Fibroblast of peridontal ligament (primary cell): ENCODE data around the gene BTF3.
A peak's percentile ranks its signal among the peaks of the same experiment; 100 is the strongest.

Experiments used
- DNase-seq: peaks from one replicate; pipeline ENCODE4 v3.0.0-alpha.2; 2010; ENCODE audit errors: extremely low read depth

BTF3 gene

GRCh38 chr5:73523861-73524260 is 25.6 kb downstream of the BTF3 start:
- DNase-seq, result no peak

DNA sequence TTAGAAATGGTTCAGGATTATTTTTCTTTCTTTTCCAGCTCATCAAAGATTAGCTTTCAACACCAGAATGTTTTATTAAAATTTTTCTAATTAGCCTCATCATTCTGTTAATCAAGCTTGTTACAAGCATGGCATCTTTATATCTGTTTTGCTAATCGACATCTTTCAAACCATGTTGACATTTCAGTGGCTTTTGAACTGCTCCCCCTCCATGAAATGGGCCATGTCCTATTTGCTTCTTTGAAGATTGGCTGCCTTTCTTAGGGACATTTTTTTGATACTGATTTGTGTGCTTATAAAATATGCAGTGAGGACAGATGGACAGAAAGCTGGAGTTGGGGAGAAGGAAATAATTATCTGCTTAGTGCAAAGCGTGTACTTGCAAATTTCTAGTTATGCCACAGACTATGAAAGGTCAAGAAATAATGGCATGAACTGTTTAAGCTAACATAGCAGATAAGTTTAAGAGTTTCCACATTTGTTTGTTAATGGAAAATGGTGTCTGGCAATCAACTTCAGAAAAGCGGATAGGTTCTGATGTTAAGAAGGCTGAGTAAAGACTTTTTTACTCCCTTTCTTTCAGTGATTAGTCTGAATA is 27.5 kb downstream of the BTF3 start:
- DNase-seq, result no peak

GRCh38 chr5:73528248-73528647 is 30.0 kb downstream of the BTF3 start:
- DNase-seq, result no peak

- peak; percentile 49 for DNase-seq
Measured at GRCh38 chr5:73529081-73529480, 30.8 kb downstream of the BTF3 start.

GRCh38 chr5:73531356-73531755 is 33.1 kb downstream of the BTF3 start:
- peak; percentile 15 for DNase-seq

- no peak for DNase-seq
Measured at GRCh38 chr5:73532195-73532594, 34.0 kb downstream of the BTF3 start.

DNA sequence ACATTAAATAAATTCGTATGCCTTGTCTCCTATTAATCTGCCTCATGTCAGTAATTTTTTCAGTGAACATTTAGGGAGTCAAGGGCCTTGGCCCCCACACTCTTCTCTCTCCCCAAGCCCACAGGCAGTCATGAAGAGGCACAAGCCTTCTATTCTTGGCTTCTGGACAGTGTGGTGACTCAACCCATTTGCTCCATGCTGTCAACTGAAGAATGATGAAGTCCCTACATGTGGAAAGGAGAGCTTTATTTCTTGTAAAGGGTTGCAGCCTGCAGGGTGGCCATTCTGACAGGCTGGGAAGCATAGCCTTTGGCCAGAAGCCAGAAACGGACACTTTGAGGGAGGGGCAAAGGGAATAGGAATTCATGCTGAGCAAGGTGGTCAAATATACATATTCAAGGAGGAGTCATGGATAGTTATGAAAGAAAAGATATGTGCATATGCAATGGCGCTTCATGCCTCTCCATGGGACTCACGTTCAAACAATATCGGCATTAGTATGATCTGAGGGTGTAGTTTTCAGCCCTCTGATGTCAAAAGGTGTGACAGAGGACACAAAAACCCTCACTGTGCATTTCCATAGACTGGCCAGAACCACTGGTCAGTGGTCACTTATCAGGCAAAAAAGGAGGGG is 35.9 kb downstream of the BTF3 start:
- DNase-seq, result peak; percentile 9

GRCh38 chr5:73534971-73535370 is 36.7 kb downstream of the BTF3 start:
- no peak for DNase-seq

DNA sequence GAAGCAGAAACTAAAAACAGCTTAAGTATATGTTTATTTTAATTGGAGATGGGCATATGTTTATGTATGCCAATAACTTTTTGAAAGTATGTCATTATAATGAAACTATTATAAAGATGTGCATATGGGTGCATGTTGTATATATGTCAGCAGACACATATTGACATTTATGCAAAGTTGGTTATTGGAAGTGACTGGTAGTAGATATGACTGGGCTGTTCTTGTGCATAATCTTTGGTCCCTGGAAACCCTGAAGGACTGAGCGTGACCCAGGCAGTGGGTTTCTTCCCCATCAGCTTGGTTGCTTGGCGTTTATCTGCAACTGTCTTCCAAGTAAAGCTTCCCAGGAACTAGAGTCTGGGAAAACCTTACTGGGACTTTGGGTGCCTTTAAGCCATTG is 41.5 kb downstream of the BTF3 start:
- no peak for DNase-seq

- DNase-seq, result peak; percentile 21
Measured at GRCh38 chr5:73540192-73540591, 42.0 kb downstream of the BTF3 start.

DNA sequence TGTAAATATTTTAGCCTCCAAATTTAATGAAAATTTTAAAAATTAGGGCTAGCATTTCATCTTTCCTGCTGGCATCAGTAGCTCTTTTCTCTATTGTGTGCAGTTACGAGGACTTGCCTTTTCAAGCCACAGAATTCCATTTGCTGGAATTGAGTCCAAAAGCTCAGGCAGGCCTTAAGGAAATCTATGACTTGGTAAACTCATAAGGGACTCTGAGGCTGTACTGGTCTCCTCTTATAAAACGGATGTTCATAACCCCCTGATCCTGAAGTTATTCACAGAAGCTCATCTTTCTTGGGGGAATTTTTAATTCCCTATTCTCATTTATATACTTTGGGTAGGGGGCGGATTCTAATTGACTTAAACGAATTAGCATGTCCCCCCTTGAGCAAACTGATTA is 43.8 kb downstream of the BTF3 start:
- peak; percentile 48 for DNase-seq

DNA sequence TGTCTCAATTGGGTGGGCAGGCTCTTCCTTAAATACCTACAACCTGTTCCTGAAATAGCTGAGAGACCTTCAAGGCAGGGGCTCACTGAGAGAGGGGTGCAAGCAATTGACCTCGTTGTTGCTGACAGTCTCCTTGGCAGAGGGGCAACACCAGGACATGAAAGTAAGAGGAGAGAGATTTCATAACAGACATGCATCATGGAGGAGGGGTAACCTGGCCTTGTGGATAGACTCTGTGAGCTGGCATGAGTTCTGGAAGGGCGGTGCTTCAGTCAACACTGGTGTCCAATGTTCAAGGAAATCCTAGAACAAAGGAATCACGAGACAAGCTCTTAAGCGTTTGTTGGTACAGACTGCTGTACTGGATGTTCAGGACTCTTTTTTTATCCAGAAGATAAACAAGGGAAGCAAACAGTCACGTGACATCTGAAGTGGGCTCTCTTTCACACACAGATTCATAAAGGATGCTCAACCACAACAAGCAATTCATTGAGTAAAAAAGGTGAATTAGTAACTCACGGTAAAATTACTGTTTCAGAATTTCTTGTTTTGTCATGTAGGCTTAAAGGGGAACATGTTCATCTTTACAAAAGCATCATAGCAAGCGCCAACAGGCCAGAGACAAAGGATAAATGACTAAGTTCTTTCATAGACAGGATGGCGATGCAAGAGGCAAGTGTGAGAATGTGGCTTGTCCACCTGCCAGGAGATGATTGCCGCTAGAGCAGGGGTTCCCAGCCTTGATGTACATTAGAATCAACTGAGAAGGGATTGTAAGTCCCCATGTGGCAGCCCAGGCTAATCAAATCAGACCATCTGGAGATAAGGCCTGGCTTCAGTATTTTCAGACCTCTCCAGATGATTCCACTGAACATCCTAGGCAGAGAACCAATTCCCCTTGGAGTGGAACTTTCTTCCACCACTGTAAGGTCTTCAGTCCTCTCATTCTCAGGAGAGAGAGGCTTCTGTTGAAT is 46.5 kb downstream of the BTF3 start:
- DNase-seq, result no peak

DNA sequence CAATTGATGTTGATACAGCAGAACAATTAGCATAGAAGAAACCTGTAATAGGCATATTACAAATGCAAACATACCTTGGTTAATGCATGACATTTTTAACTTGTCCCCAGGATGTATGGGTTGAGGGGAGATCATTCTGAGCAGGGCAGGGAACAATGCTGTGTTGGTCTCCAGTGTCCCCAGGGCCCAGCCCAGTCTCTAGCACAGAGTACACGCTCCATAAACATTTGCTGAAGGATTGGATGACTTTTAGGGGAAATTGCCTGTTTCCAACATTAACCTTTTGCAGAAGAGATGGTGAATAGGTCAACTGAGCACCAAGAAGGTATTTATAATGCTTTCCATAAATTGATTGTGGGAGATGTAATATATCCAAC is 47.1 kb downstream of the BTF3 start:
- no peak for DNase-seq

DNA sequence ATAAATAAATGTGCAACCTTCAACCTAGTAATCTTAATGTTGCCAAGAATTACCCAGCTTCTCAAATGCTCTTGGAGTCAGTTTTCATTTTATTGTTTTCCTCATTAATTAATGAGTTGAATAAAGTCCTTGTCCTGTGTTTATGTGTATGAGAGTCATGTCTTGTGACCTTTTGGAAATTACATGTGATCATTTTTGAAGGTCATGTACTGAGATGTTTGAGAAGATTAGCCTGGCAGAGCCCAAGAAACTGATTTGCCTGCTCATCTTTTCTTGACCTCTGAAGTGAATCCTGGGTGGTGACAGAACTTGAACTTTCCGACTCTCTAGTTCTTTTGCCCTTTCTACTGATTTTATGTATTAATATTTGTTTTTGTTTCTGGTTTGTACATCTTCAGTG is 51.8 kb downstream of the BTF3 start:
- DNase-seq, result no peak

DNA sequence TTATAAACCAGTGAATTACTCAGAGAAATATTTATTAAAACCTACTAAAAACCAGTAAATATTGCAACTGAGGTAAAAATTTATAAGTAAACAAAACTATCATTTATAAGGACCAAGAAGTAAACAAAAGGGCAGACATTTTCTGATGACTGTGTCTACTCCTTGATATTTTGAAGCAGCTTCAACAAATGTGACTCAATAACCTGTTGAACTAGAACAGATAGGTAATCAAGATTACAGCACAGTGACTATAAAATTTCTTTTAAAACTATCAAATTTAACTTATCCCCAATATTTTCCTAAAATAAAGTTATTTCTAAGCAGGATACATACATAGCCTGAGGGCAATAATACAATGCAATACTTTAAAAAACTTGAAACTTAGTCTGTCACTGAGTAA is 54.4 kb downstream of the BTF3 start:
- no peak for DNase-seq
